GM12892 (cell line): ENCODE data around the gene NAA40.

Source experiments
- POLR2A ChIP-seq: IDR thresholded peaks from 2 replicates; pipeline ENCODE4 v1.6.1; 2011; ENCODE audit warnings: low read depth, low read length, control low read depth
- POLR2AphosphoS5 ChIP-seq: IDR thresholded peaks from 2 replicates; pipeline ENCODE4 v1.6.1; 2011; ENCODE audit warnings: low read depth, low read length, control low read depth
- TAF1 ChIP-seq: IDR thresholded peaks from 2 replicates; pipeline ENCODE4 v1.6.1; 2011; ENCODE audit warnings: low read depth, mild to moderate bottlenecking, control low read depth, low read length, borderline replicate concordance

- no peak for TF ChIP-seq POLR2A
- no peak for TF ChIP-seq TAF1
- no peak for TF ChIP-seq POLR2AphosphoS5
These were observed 32.7 kb upstream of the NAA40 start for GRCh38 chr11:63906087-63906486.
